Activated CD4-positive, alpha-beta T cell treated with anti-CD3 and anti-CD28 coated beads, Interleukin-2, amount 10 ng/mL, durations not matched to agents 7 days and 5 days (primary cell): ENCODE data around the gene SLC36A1. TPM values are rescaled to one million over a fixed set of nuclear protein-coding genes. Genes with fewer than 3 reads are reported as not detected.

Experiments used
- CTCF ChIA-PET: fragments of 350-600 bp; sonication (Branson Sonifier 250); formaldehyde crosslinking; loops from one replicate; lab custom pipeline; 2021; ENCODE audit warnings: antibody characterized with exemption; lab: Charles Lee
- POLR2A ChIA-PET: fragments of 350-600 bp; sonication (Branson Sonifier 250); formaldehyde crosslinking; loops from one replicate; lab custom pipeline; 2021; ENCODE audit warnings: antibody characterized with exemption; lab: Charles Lee
- DNase-seq: peaks from one replicate; pipeline ENCODE4 v3.0.0-alpha.2; 2020
- H3K27ac Mint-ChIP-seq: one replicate; pipeline ENCODE4 v1.8.0; 2021; ENCODE audit warnings: mild to moderate bottlenecking, moderate library complexity, mixed read lengths
- H3K27me3 Mint-ChIP-seq: one replicate; pipeline ENCODE4 v1.8.0; 2021; ENCODE audit warnings: mixed read lengths
- H3K36me3 Mint-ChIP-seq: one replicate; pipeline ENCODE4 v1.8.0; 2021; ENCODE audit warnings: low read depth, mixed read lengths
- H3K4me1 Mint-ChIP-seq: one replicate; pipeline ENCODE4 v1.8.0; 2021; ENCODE audit warnings: mixed read lengths
- H3K4me3 Mint-ChIP-seq: one replicate; pipeline ENCODE4 v1.8.0; 2021; ENCODE audit warnings: mild to moderate bottlenecking, moderate library complexity, mixed read lengths
- H3K9me3 Mint-ChIP-seq: one replicate; pipeline ENCODE4 v1.8.0; 2021; ENCODE audit warnings: mixed read lengths
- microRNA-seq: library from miRNA; unstranded; fragments of <30 nt; microRNA quantifications from one replicate; pipeline ENCODE4 v1.2.0, GENCODE V29; 2021; ENCODE audit warnings: borderline microRNAs expressed, borderline replicate concordance
- total RNA-seq, 2 experiments: library from RNA; stranded (reverse); gene quantifications; one replicate each; pipeline ENCODE4 v1.2.3, GENCODE V29; 2021

SLC36A1 gene
- total RNA-seq, 2 experiments from 2014 or later = 5.8 TPM

DNA sequence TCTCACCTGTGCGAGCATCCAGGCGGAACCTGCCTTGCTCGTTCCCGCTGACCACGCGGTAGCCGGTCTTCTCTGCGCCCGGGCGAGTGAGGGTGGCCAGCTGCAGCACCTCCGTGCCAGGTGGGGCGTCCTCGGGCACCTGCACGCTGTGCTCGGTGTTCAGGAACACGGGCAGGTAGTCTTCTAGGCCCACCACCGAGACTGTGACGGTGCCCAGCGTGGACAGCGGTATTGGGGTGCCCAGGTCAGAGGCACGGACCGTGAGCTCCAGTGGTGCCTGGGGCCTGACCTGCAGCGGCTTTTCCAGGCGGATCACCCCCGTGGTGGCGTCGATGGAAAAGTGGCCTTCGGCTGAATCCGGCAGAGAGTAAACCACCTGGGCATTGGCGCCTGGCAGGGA lies 84.2 kb downstream of the SLC36A1 start:
- no peak for DNase-seq
- Mint-ChIP-seq H3K27me3 (peaks cover 3% of the 10 kb centered on the region), H3K27ac (no peak overlapping the region), H3K9me3 (no peaks in the 10 kb centered on the region), H3K4me1 (no peaks in the 10 kb centered on the region), H3K36me3 (no peaks in the 10 kb centered on the region), H3K4me3 (no peak overlapping the region)
- ChIA-PET POLR2A (no interaction called here), CTCF (no interaction called here)

GRCh38 chr5:151532416-151532815 lies 85.0 kb downstream of the SLC36A1 start:
- DNase-seq = no peak
- Mint-ChIP-seq H3K36me3 (no peaks in the 10 kb centered on the region), H3K4me1 (no peaks in the 10 kb centered on the region), H3K27me3 (peaks cover 3% of the 10 kb centered on the region), H3K27ac (no peak overlapping the region), H3K4me3 (no peak overlapping the region), H3K9me3 (no peaks in the 10 kb centered on the region)
- CTCF ChIA-PET = interaction anchor here (0.6 kb wide), 1 partner anchor 47 kb away, joined by 3 read pairs; no protein-coding TSS in a partner anchor
- POLR2A ChIA-PET = no interaction called here

- Mint-ChIP-seq H3K36me3 (no peaks in the 10 kb centered on the region), H3K27ac (no peak overlapping the region), H3K4me1 (no peaks in the 10 kb centered on the region), H3K9me3 (no peaks in the 10 kb centered on the region), H3K4me3 (no peak overlapping the region), H3K27me3 (peaks cover 3% of the 10 kb centered on the region)
- DNase-seq = no peak
- CTCF ChIA-PET = no interaction called here
- POLR2A ChIA-PET = no interaction called here
Measured at GRCh38 chr5:151534350-151534749, 86.9 kb downstream of the SLC36A1 start.

- Mint-ChIP-seq H3K36me3 (no peaks in the 10 kb centered on the region), H3K4me1 (no peaks in the 10 kb centered on the region), H3K9me3 (no peaks in the 10 kb centered on the region), H3K27ac (no peak overlapping the region), H3K4me3 (no peak overlapping the region), H3K27me3 (peaks cover 3% of the 10 kb centered on the region)
- ChIA-PET CTCF (no interaction called here), POLR2A (no interaction called here)
- no peak for DNase-seq
Measured at GRCh38 chr5:151537044-151537443, 89.6 kb downstream of the SLC36A1 start.

DNA sequence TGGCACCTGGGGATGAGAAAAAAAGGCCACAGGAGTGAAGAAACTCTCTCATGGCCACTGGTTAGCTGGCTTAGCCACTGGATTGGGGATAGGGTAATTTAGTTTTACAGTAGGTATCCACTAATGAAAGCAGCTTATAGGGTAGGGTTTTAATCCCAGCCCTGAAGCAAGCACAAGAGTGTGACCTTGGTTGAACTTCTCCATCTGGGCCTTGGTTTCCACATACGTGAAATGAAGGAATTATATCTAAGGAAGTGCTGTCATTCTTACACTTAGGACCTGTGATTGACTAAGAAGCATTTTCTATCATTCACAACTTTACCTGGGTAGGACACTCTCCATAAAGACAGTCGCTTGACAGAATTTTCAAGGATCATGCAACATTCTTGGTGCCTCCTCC lies 94.2 kb downstream of the SLC36A1 start:
- POLR2A ChIA-PET = no interaction called here
- no peak for DNase-seq
- H3K9me3 Mint-ChIP-seq = peaks cover 4% of the 10 kb centered on the region
- H3K27me3 Mint-ChIP-seq = no peaks in the 10 kb centered on the region
- H3K4me1 Mint-ChIP-seq = no peaks in the 10 kb centered on the region
- no peak overlapping the region for H3K27ac Mint-ChIP-seq
- CTCF ChIA-PET = no interaction called here
- H3K36me3 Mint-ChIP-seq = no peaks in the 10 kb centered on the region
- H3K4me3 Mint-ChIP-seq = no peak overlapping the region

Small RNA genes within 50 kb of the gene (microRNA-seq; reads per million reads assigned to microRNA genes)
- gene MIR6499 = not detected

Other genes with a start within 250 kb of the SLC36A1 start
- gene CCDC69, start 223.5 kb upstream of the SLC36A1 start, total RNA-seq = 10 to 100 TPM; 79.4 to 84.1 TPM
- 10 to 100 TPM; 15.9 to 19.5 TPM for gene GM2A, start 194.4 kb upstream of the SLC36A1 start, total RNA-seq
- not detected for gene SLC36A3, start 143.8 kb upstream of the SLC36A1 start, total RNA-seq
- gene SLC36A2, start 100.0 kb upstream of the SLC36A1 start, total RNA-seq = not detected
- not detected for gene FAT2, start 143.7 kb downstream of the SLC36A1 start, total RNA-seq
- 1 to 10 TPM in 1 of 2 experiments, under 1 TPM in 1; 0.27 to 1.1 TPM for gene SPARC, start 239.3 kb downstream of the SLC36A1 start, total RNA-seq